Mucosa of descending colon (tissue), 3 donors: Measurements from ENCODE around the gene CHST1. TPM values are rescaled to one million over a fixed set of nuclear protein-coding genes. Genes with fewer than 3 reads are reported as not detected.

Experiments used
- ATAC-seq: fragments of 200-7000 bp; cut with Tn5 transposase; one replicate; pipeline ENCODE4 v1.9.1; 2020; ENCODE audit warnings: mild to moderate bottlenecking, moderate library complexity
- DNase-seq, 3 donors: peaks; one replicate each; pipeline ENCODE4 v3.0.0-alpha.2; 2020
- H3K36me3 ChIP-seq: fragments of 200-600 bp; one replicate; pipeline ENCODE4 v1.8.0; 2021; ENCODE audit warnings: low read depth, mild to moderate bottlenecking
- H3K4me1 ChIP-seq: fragments of 200-600 bp; one replicate; pipeline ENCODE4 v1.8.0; 2021; ENCODE audit warnings: low read depth, mild to moderate bottlenecking
- H3K4me3 ChIP-seq: fragments of 200-600 bp; one replicate; pipeline ENCODE4 v1.8.0; 2021; ENCODE audit warnings: mild to moderate bottlenecking
- H3K9me3 ChIP-seq: fragments of 200-600 bp; one replicate; pipeline ENCODE4 v1.8.0; 2021; ENCODE audit warnings: mild to moderate bottlenecking
- CTCF ChIP-seq: fragments of 200-600 bp; IDR thresholded peaks from one replicate; pipeline ENCODE4 v1.8.0; 2022; ENCODE audit warnings: antibody characterized with exemption, mild to moderate bottlenecking
- intact Hi-C, 2 donors: fragments of 100-400 bp; cut with DNase I in 1 of 2; cut with micrococcal nuclease in 1 of 2; formaldehyde crosslinking; loops; one replicate each; pipeline versions ENCODE4 v1.11.0 to v1.11.1; 2022; cut with DNase I, micrococcal nuclease
- total RNA-seq, 3 donors: library from RNA; stranded (reverse); fragmentation: NEBNext Ultra II Directional in 2 of 3; extraction: Animal tissue kit (Norgen Biotek cat#: 25700) in 2 of 3; gene quantifications; one replicate each; pipeline versions ENCODE4 v1.2.1 to v1.2.4, GENCODE V29; 2021 to 2023
- donor health status: DM: no; HTN: no; CAD: no; lungs with moderate emphysema.
- donor health status: DM: no; HTN: no; CAD: no.
- donor health status: DM: no; HTN: yes; CAD: no.

CHST1 gene
- total RNA-seq, 3 donors from 2014 or later, result 0.58 to 2.8 (median 1.4) TPM

DNA sequence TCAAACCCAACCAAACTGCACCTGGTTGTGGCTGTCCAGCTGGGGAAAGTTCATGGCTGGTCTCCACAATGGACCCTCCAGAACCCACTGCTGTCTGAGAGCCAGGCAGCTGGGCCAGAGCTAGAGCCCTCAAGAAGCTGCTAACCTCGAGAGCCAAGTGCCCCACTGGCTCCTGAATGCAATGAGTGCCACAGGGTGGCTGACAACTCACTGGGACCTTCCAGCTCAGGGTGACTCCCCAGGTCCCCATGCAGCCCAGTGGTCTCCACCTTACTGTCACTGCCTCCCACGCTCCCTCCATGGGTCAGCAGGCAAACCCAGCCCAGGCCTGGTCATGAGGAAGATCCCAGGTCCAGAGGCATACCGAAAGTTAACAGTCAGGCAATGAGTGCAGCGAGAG lies 8.0 kb upstream of the CHST1 start:
- no peaks in the 10 kb centered on the region for H3K9me3 ChIP-seq
- no peaks in the 10 kb centered on the region for H3K36me3 ChIP-seq
- TF ChIP-seq CTCF, result no peak
- DNase-seq (no peak), ATAC-seq (no peak)
- H3K4me1 ChIP-seq, result no peaks in the 10 kb centered on the region
- no peak overlapping the region for H3K4me3 ChIP-seq
- intact Hi-C loops, result no loop called here

DNA sequence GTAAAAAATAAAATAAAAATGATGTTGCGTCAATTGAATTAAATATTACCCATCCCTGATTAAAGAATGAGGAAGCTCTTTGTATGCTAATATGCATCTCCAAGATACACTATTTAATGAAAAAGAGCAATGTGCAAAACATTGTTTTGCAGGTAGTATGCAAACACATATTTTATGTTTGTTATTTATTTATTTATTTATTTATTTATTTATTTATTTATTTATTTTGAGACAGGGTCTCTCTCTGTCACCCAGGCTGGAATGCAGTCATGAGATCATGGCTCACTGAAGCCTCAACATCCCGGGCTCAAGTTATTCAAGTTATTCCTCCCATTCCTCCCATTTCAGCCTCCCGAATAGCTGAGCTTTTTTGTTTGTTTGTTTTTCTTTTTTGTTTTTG lies 7.2 kb upstream of the CHST1 start:
- Histone ChIP-seq H3K4me3 (no peak overlapping the region), H3K36me3 (no peaks in the 10 kb centered on the region), H3K9me3 (no peaks in the 10 kb centered on the region), H3K4me1 (no peaks in the 10 kb centered on the region)
- ATAC-seq, result no peak
- intact Hi-C loops, result no loop called here
- no peak for DNase-seq
- no peak for TF ChIP-seq CTCF

GRCh38 chr11:45671246-45672171 lies 6.1 kb upstream of the CHST1 start:
- no peak for TF ChIP-seq CTCF
- ATAC-seq, result no peak
- no peaks in the 10 kb centered on the region for H3K4me1 ChIP-seq
- intact Hi-C loops, result no loop called here
- H3K36me3 ChIP-seq, result no peaks in the 10 kb centered on the region
- H3K4me3 ChIP-seq, result no peak overlapping the region
- no peaks in the 10 kb centered on the region for H3K9me3 ChIP-seq
- no peak for DNase-seq

- TF ChIP-seq CTCF, result no peak
- Histone ChIP-seq H3K36me3 (no peaks in the 10 kb centered on the region), H3K9me3 (no peaks in the 10 kb centered on the region), H3K4me1 (no peaks in the 10 kb centered on the region), H3K4me3 (no peak overlapping the region)
- intact Hi-C loops, result no loop called here
- DNase-seq (no peak), ATAC-seq (no peak)
Measured at GRCh38 chr11:45670386-45671135, 5.1 kb upstream of the CHST1 start.

DNA sequence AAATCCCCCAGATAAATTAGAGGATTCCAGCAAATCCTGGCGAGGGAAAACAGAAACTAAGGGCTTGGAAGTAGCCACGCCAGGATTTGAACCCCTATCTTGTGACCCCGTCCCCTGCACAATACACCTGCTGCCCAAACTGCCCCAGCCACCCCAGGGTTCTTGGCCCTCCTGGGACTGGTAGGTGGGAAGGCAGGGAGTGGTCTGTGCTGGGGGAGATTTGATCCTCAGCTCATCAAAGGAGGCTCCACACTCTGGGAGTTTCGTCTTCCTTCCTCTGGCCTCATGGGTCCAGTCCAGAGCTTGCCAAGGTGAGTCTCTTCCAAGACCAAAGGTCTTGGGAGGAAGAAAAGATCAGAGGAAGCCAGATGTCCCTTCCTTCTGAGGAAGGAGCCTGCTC lies 4.5 kb upstream of the CHST1 start:
- intact Hi-C loops, result no loop called here
- ATAC-seq (no peak), DNase-seq (no peak)
- Histone ChIP-seq H3K4me1 (peaks cover 4% of the 10 kb centered on the region), H3K9me3 (no peaks in the 10 kb centered on the region), H3K36me3 (no peaks in the 10 kb centered on the region), H3K4me3 (no peak overlapping the region)
- TF ChIP-seq CTCF, result no peak
